Panc1 (cell line): Measurements from ENCODE around the gene SHANK3. TPM values are rescaled to one million over a fixed set of nuclear protein-coding genes. Genes with fewer than 3 reads are reported as not detected.

Source experiments
- ATAC-seq: fragments of 200-7000 bp; cut with Tn5 transposase; 2 replicates; pipeline ENCODE4 v1.9.1; 2020; ENCODE audit warnings: mild to moderate bottlenecking, moderate library complexity
- BruUV-seq: library from RNA; stranded (reverse); fragments of 400-500 nt; replicated peaks from 2 replicates; lab custom pipeline; 2021; lab: Mats Ljungman, UMichigan
- CTCF ChIA-PET: fragments of 300-600 bp; sonication (Branson Sonifier 250); formaldehyde crosslinking; loops from one replicate; lab custom pipeline; 2022; ENCODE audit warnings: antibody characterized with exemption; lab: Charles Lee
- POLR2A ChIA-PET: fragments of 300-600 bp; sonication (Branson Sonifier 250); formaldehyde crosslinking; loops from one replicate; lab custom pipeline; 2022; ENCODE audit warnings: antibody characterized with exemption; lab: Charles Lee
- DNase-seq: peaks from one replicate; pipeline ENCODE4 v3.0.0-alpha.2; 2010; ENCODE audit warnings: low read depth, low spot score
- H3K27ac ChIP-seq: 2 replicates; pipeline ENCODE4 v1.5.1; 2011; ENCODE audit warnings: mild to moderate bottlenecking, low read length, inconsistent platforms
- H3K27me3 ChIP-seq: fragments of 200-500 bp; sonication (Bioruptor generic); 2 replicates; pipeline ENCODE4 v1.6.0; 2014; ENCODE audit warnings: low read length, inconsistent platforms; ENCODE audit not compliant: control insufficient read depth, insufficient read depth
- H3K36me3 ChIP-seq: fragments of 200-500 bp; sonication (Bioruptor generic); 2 replicates; pipeline ENCODE4 v1.5.1; 2014; ENCODE audit warnings: inconsistent platforms, mild to moderate bottlenecking, low read length, moderate library complexity; ENCODE audit not compliant: control insufficient read depth, insufficient read depth
- H3K4me1 ChIP-seq: 2 replicates; pipeline ENCODE4 v1.5.1; 2011; ENCODE audit warnings: inconsistent platforms, mild to moderate bottlenecking, low read length, moderate library complexity; ENCODE audit not compliant: control insufficient read depth, insufficient read depth
- H3K4me3 ChIP-seq, 2 experiments: 2 replicates each; pipeline ENCODE4 v1.5.1; 2011 to 2012; ENCODE audit warnings: low read depth in 2 of 2, low read length in 2 of 2, mild to moderate bottlenecking in 2 of 2, inconsistent platforms in 1 of 2, moderate library complexity in 1 of 2
- H3K9me3 ChIP-seq: fragments of 200-500 bp; sonication (Bioruptor generic); 2 replicates; pipeline ENCODE4 v1.5.1; 2014; ENCODE audit warnings: low read depth, mild to moderate bottlenecking, inconsistent platforms, low read length, moderate library complexity; ENCODE audit not compliant: control insufficient read depth, insufficient read depth
- POLR2AphosphoS5 ChIP-seq: IDR thresholded peaks from 2 replicates; pipeline ENCODE4 v1.6.1; 2012; ENCODE audit warnings: mild to moderate bottlenecking, low read depth, low read length, moderate library complexity
- REST ChIP-seq, 2 experiments: IDR thresholded peaks; 2 replicates each; pipeline ENCODE4 v1.6.1; 2011 to 2012; ENCODE audit warnings: low read depth in 2 of 2, control low read depth in 1 of 2, low read length in 1 of 2, mild to moderate bottlenecking in 1 of 2, moderate library complexity in 1 of 2; ENCODE audit not compliant: insufficient read depth in 1 of 2
- SIN3A ChIP-seq: IDR thresholded peaks from 2 replicates; pipeline ENCODE4 v1.6.1; 2012; ENCODE audit warnings: low read depth, mild to moderate bottlenecking, low read length, moderate library complexity, borderline replicate concordance; ENCODE audit not compliant: insufficient read depth
- TCF7L2 ChIP-seq: IDR thresholded peaks from 2 replicates; pipeline ENCODE4 v1.6.1; 2011; ENCODE audit warnings: mild to moderate bottlenecking, low read depth, low read length, inconsistent platforms
- in situ Hi-C: cut with HindIII; loops from 2 replicates; pipeline ENCODE4 v1.10.0; 2016; ENCODE audit warnings: low sequenced_read_pairs, low pct_unique_long_range_greater_than_20kb
- intact Hi-C: fragments of 100-400 bp; cut with micrococcal nuclease; formaldehyde crosslinking; loops from one replicate; pipeline ENCODE4 v1.10.0; 2022; ENCODE audit not compliant: unreplicated experiment
- total RNA-seq: library from RNA; stranded (reverse); gene quantifications from one replicate; pipeline ENCODE4 v1.2.1, GENCODE V29; 2021; ENCODE audit not compliant: unreplicated experiment
- TF ChIP-seq, protein P1 (sequence below): fragments of 450-650 bp; IDR thresholded peaks from 2 replicates; pipeline ENCODE4 v1.5.1; 2017; ENCODE audit warnings: mild to moderate bottlenecking

SHANK3 gene
- total RNA-seq, 1 experiment from 2014 or later, result 7.6 TPM

DNA sequence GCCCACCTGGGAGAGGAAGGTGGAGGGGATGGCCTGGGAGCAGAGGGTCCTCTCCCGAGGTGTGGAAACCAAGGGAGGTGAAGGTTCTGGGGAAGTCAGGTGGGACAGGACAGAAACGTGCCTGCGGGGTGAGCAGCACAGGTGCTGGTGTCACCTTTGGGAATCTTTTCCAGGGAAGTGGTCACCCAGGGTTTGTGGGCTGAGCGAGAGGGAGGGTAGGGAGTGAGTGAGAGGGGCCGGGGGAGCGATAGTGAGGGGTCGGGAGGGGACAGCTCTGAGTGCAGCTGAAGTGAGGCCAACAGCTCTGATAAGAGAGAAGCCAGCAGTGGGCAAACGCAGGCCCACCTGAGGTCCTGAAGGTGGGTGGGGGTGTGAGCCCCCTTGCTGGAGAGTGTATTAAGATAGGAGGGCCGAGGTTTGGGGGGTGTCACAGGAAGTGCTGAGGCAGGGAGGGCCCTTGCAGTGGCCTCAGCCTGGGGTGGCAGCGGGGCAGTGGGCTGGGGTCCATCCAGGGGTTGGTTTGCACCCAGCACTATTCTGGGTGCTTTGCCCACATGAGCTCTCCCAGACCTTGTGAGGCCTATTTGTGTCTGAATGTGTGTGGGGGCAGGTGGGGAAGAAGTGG is 1.6 kb upstream of the SHANK3 start:
- no peak overlapping the region for H3K4me3 ChIP-seq
- H3K4me1 ChIP-seq, result no peaks in the 10 kb centered on the region; the same call in 1 of the 2 replicates
- intact Hi-C loops, result no loop called here
- POLR2A ChIA-PET, result no interaction called here
- H3K27me3 ChIP-seq, result no peaks in the 10 kb centered on the region
- no peak overlapping the region for H3K27ac ChIP-seq
- H3K36me3 ChIP-seq, result no peaks in the 10 kb centered on the region
- in situ Hi-C loops, result no loop called here
- TF ChIP-seq, protein P1, sequence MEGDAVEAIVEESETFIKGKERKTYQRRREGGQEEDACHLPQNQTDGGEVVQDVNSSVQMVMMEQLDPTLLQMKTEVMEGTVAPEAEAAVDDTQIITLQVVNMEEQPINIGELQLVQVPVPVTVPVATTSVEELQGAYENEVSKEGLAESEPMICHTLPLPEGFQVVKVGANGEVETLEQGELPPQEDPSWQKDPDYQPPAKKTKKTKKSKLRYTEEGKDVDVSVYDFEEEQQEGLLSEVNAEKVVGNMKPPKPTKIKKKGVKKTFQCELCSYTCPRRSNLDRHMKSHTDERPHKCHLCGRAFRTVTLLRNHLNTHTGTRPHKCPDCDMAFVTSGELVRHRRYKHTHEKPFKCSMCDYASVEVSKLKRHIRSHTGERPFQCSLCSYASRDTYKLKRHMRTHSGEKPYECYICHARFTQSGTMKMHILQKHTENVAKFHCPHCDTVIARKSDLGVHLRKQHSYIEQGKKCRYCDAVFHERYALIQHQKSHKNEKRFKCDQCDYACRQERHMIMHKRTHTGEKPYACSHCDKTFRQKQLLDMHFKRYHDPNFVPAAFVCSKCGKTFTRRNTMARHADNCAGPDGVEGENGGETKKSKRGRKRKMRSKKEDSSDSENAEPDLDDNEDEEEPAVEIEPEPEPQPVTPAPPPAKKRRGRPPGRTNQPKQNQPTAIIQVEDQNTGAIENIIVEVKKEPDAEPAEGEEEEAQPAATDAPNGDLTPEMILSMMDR, result no peak
- CTCF ChIA-PET, result no interaction called here
- no peak for DNase-seq
- H3K9me3 ChIP-seq, result no peaks in the 10 kb centered on the region
- no peak for ATAC-seq
- no TSS peak for BruUV-seq

DNA sequence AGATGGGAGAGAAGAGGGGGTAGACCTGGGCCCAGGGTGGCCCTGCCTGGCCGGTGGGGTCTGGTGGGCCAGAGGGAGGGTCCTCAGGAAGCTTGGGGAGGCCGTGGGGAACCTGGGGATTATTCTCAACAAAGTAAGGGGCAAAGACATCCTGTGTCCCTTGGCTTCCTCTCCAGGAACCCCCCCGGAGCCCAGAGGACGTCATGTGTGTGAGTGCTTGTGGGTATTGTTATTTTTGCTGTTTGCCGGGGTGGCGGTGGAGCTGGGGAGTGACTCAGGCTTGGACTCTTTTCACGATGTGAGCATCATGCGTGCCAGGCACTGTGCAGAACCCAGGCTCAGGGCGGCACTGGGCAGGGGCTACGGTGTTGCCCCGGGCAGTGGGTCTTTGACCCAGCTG is 982 bp upstream of the SHANK3 start:
- Histone ChIP-seq H3K4me1 (no peaks in the 10 kb centered on the region; the same call in 1 of the 2 replicates), H3K27me3 (no peaks in the 10 kb centered on the region), H3K27ac (no peak overlapping the region), H3K4me3 (no peak overlapping the region), H3K9me3 (no peaks in the 10 kb centered on the region), H3K36me3 (no peaks in the 10 kb centered on the region)
- intact Hi-C loops (no loop called here), in situ Hi-C loops (no loop called here)
- no peak for ATAC-seq
- no peak for DNase-seq
- ChIA-PET POLR2A (no interaction called here), CTCF (no interaction called here)
- no TSS peak for BruUV-seq
- TF ChIP-seq SIN3A, result no peak
- no peak for TF ChIP-seq REST (IDR thresholded peaks at IDR 0.05; ENCODE audit: insufficient read depth in 1 of 2, low read depth in 2 of 2, low read length in 1 of 2)
- no peak for TF ChIP-seq POLR2AphosphoS5
- no peak for TF ChIP-seq TCF7L2
- TF ChIP-seq, protein P1, result no peak
